GM23338 (cell line): Measurements from ENCODE around the gene ANKRD60. TPM values are rescaled to one million over a fixed set of nuclear protein-coding genes. Genes with fewer than 3 reads are reported as not detected.

Experiments
- ATAC-seq: fragments of 200-7000 bp; cut with Tn5 transposase; 3 replicates; pipeline ENCODE4 v1.9.1; 2020
- DNase-seq: peaks from one replicate; pipeline ENCODE4 v3.0.0-alpha.2; 2015; ENCODE audit warnings: low spot score
- H2AFZ ChIP-seq: fragments of 200-600 bp; sonication (generic); 2 replicates; pipeline ENCODE4 v1.8.0; 2016; ENCODE audit warnings: antibody characterized with exemption, mild to moderate bottlenecking, moderate library complexity
- H3F3A ChIP-seq: fragments of 200-600 bp; sonication (generic); replicated peaks from 2 replicates; pipeline ENCODE4 v1.8.0; 2017; ENCODE audit warnings: antibody characterized with exemption, mixed run types, low read depth
- H3K27ac ChIP-seq: fragments of 200-600 bp; sonication (generic); 2 replicates; pipeline ENCODE4 v1.6.1; 2016; ENCODE audit warnings: low read depth
- H3K27me3 ChIP-seq: fragments of 200-600 bp; sonication (generic); 2 replicates; pipeline ENCODE4 v1.8.0; 2016; ENCODE audit warnings: mild to moderate bottlenecking, mixed run types, moderate library complexity; ENCODE audit not compliant: insufficient read depth
- H3K36me3 ChIP-seq: fragments of 200-600 bp; sonication (generic); 2 replicates; pipeline ENCODE4 v1.8.0; 2016; ENCODE audit warnings: mild to moderate bottlenecking; ENCODE audit not compliant: insufficient read depth
- H3K4me1 ChIP-seq: fragments of 200-600 bp; sonication (generic); 2 replicates; pipeline ENCODE4 v1.8.0; 2016; ENCODE audit warnings: mild to moderate bottlenecking, moderate library complexity; ENCODE audit not compliant: insufficient read depth
- H3K4me2 ChIP-seq: fragments of 200-600 bp; sonication (generic); 2 replicates; pipeline ENCODE4 v1.7.1; 2017; ENCODE audit warnings: mixed run types
- H3K4me3 ChIP-seq: fragments of 200-600 bp; sonication (generic); 2 replicates; pipeline ENCODE4 v1.6.1; 2016; ENCODE audit warnings: mixed run types
- H3K79me2 ChIP-seq: fragments of 200-600 bp; sonication (generic); replicated peaks from 2 replicates; pipeline ENCODE4 v1.8.0; 2017; ENCODE audit warnings: mild to moderate bottlenecking; ENCODE audit not compliant: insufficient read depth
- H3K9me2 ChIP-seq: fragments of 200-600 bp; sonication (generic); 2 replicates; pipeline ENCODE4 v1.8.0; 2017; ENCODE audit not compliant: insufficient read depth
- H4K20me1 ChIP-seq: fragments of 200-600 bp; sonication (generic); replicated peaks from 2 replicates; pipeline ENCODE4 v1.8.0; 2017; ENCODE audit warnings: mild to moderate bottlenecking; ENCODE audit not compliant: insufficient read depth
- H3K27ac Mint-ChIP-seq: 2 replicates; pipeline ENCODE4 v1.8.0; 2020; ENCODE audit warnings: inconsistent platforms, mild to moderate bottlenecking, moderate library complexity, mixed read lengths
- H3K27me3 Mint-ChIP-seq: 3 replicates; pipeline ENCODE4 v1.8.0; 2022; ENCODE audit warnings: low read depth, mild to moderate bottlenecking, moderate library complexity, mixed read lengths, inconsistent platforms; ENCODE audit not compliant: insufficient read depth, poor library complexity
- H3K36me3 Mint-ChIP-seq: 3 replicates; pipeline ENCODE4 v1.8.0; 2021; ENCODE audit warnings: low read depth, mild to moderate bottlenecking, inconsistent platforms, moderate library complexity, mixed read lengths
- H3K4me1 Mint-ChIP-seq: 3 replicates; pipeline ENCODE4 v1.8.0; 2020; ENCODE audit warnings: mild to moderate bottlenecking, inconsistent platforms, mixed read lengths
- H3K4me3 Mint-ChIP-seq: 3 replicates; pipeline ENCODE4 v1.8.0; 2021; ENCODE audit warnings: moderate library complexity, mild to moderate bottlenecking, inconsistent platforms, mixed read lengths
- H3K9me3 Mint-ChIP-seq: 3 replicates; pipeline ENCODE4 v1.8.0; 2020; ENCODE audit warnings: moderate library complexity, mild to moderate bottlenecking, inconsistent platforms, mixed read lengths
- CREB1 ChIP-seq: fragments of 250-450 bp; sonication (Bioruptor Pico); IDR thresholded peaks from 2 replicates; pipeline ENCODE4 v1.5.0; 2020; ENCODE audit warnings: low read depth, mild to moderate bottlenecking, moderate library complexity
- EZH2 ChIP-seq: fragments of 200-600 bp; sonication (generic); IDR thresholded peaks from one replicate; pipeline ENCODE4 v1.8.0; 2017; ENCODE audit warnings: antibody characterized with exemption, mild to moderate bottlenecking, low read depth; ENCODE audit not compliant: unreplicated experiment
- EZH2phosphoT487 ChIP-seq: fragments of 200-600 bp; sonication (generic); IDR thresholded peaks from one replicate; pipeline ENCODE4 v1.8.1; 2018; ENCODE audit warnings: antibody characterized with exemption; ENCODE audit not compliant: unreplicated experiment
- JUNB ChIP-seq: IDR thresholded peaks from one replicate; pipeline ENCODE4 v1.6.1; 2016; ENCODE audit warnings: antibody characterized with exemption; ENCODE audit not compliant: unreplicated experiment
- NANOG ChIP-seq: IDR thresholded peaks from 2 replicates; pipeline ENCODE4 v1.6.1; 2016; ENCODE audit warnings: antibody characterized with exemption, borderline replicate concordance
- STAT1 ChIP-seq: IDR thresholded peaks from one replicate; pipeline ENCODE4 v1.6.1; 2016; ENCODE audit warnings: antibody characterized with exemption; ENCODE audit not compliant: unreplicated experiment
- ZNF331 ChIP-seq: fragments of 250-450 bp; sonication (Bioruptor Pico); IDR thresholded peaks from 2 replicates; pipeline ENCODE4 v1.5.0; 2020; ENCODE audit warnings: low read depth, mild to moderate bottlenecking, moderate library complexity
- polyA plus RNA-seq: library from polyadenylated mRNA; unstranded; fragments of >200 nt; fragmentation: Nextera tagmentation; extraction: Ambion mirVana; gene quantifications from 2 replicates; pipeline ENCODE4 v1.2.1, GENCODE V29; 2016
- total RNA-seq: library from RNA; depleted of rRNA; stranded (reverse); fragments of >200 nt; shearing (Covaris generic); gene quantifications from 2 replicates; pipeline ENCODE4 v1.2.3, GENCODE V29; 2014
- TF ChIP-seq, protein P1 (sequence below): fragments of 250-450 bp; sonication (Bioruptor Pico); IDR thresholded peaks from 2 replicates; pipeline ENCODE4 v1.5.0; 2020; ENCODE audit warnings: mild to moderate bottlenecking, moderate library complexity
- TF ChIP-seq, protein P2 (sequence below), 2 experiments: fragments of 200-600 bp in 1 of 2; sonication (generic) in 1 of 2; conservative IDR thresholded peaks; 2 replicates each; pipeline versions ENCODE4 v1.5.1 to v1.6.1; 2016 to 2017; ENCODE audit warnings: antibody characterized with exemption in 2 of 2, low read depth in 2 of 2, mild to moderate bottlenecking in 2 of 2, moderate library complexity in 1 of 2
- TF ChIP-seq, protein P3 (sequence below): IDR thresholded peaks from 2 replicates; pipeline ENCODE4 v1.6.1; 2016; ENCODE audit warnings: antibody characterized with exemption

The ANKRD60 gene
- total and polyA plus RNA-seq, 2 experiments from 2014 or later, result not detected

DNA sequence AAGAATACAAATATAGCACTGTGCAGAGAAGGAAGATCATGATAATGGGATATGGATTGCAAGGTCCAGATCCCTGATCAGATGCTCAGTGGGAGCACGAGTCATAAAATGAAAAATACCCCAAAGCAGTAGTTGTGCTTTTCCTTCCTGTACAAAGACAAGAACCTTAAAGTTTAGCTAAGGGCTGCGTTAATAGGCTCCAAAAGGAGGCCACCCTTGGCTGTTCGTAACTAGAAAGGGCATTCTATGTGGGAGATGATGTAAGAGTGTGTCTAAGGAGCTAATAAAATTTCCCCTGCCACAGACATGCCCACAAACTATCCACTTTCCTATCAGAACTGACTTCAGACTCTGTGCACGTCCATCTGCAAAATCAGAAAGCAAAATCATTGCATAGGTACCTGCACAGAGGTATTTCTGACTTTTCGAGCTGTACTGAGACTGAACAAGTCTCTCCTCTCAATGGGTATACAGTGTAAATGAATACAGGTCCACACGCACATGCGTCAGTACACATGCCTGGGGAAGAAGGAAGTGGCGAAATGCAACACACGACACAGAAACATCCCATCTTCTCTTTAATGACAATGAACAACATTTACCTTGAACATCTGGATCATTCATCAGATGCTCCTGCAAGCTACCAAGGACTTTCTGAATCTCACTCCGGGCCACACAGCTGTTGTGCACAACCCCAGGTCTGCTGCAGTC, 16.9 kb upstream of the ANKRD60 start (continued):
- TF ChIP-seq, protein P1, sequence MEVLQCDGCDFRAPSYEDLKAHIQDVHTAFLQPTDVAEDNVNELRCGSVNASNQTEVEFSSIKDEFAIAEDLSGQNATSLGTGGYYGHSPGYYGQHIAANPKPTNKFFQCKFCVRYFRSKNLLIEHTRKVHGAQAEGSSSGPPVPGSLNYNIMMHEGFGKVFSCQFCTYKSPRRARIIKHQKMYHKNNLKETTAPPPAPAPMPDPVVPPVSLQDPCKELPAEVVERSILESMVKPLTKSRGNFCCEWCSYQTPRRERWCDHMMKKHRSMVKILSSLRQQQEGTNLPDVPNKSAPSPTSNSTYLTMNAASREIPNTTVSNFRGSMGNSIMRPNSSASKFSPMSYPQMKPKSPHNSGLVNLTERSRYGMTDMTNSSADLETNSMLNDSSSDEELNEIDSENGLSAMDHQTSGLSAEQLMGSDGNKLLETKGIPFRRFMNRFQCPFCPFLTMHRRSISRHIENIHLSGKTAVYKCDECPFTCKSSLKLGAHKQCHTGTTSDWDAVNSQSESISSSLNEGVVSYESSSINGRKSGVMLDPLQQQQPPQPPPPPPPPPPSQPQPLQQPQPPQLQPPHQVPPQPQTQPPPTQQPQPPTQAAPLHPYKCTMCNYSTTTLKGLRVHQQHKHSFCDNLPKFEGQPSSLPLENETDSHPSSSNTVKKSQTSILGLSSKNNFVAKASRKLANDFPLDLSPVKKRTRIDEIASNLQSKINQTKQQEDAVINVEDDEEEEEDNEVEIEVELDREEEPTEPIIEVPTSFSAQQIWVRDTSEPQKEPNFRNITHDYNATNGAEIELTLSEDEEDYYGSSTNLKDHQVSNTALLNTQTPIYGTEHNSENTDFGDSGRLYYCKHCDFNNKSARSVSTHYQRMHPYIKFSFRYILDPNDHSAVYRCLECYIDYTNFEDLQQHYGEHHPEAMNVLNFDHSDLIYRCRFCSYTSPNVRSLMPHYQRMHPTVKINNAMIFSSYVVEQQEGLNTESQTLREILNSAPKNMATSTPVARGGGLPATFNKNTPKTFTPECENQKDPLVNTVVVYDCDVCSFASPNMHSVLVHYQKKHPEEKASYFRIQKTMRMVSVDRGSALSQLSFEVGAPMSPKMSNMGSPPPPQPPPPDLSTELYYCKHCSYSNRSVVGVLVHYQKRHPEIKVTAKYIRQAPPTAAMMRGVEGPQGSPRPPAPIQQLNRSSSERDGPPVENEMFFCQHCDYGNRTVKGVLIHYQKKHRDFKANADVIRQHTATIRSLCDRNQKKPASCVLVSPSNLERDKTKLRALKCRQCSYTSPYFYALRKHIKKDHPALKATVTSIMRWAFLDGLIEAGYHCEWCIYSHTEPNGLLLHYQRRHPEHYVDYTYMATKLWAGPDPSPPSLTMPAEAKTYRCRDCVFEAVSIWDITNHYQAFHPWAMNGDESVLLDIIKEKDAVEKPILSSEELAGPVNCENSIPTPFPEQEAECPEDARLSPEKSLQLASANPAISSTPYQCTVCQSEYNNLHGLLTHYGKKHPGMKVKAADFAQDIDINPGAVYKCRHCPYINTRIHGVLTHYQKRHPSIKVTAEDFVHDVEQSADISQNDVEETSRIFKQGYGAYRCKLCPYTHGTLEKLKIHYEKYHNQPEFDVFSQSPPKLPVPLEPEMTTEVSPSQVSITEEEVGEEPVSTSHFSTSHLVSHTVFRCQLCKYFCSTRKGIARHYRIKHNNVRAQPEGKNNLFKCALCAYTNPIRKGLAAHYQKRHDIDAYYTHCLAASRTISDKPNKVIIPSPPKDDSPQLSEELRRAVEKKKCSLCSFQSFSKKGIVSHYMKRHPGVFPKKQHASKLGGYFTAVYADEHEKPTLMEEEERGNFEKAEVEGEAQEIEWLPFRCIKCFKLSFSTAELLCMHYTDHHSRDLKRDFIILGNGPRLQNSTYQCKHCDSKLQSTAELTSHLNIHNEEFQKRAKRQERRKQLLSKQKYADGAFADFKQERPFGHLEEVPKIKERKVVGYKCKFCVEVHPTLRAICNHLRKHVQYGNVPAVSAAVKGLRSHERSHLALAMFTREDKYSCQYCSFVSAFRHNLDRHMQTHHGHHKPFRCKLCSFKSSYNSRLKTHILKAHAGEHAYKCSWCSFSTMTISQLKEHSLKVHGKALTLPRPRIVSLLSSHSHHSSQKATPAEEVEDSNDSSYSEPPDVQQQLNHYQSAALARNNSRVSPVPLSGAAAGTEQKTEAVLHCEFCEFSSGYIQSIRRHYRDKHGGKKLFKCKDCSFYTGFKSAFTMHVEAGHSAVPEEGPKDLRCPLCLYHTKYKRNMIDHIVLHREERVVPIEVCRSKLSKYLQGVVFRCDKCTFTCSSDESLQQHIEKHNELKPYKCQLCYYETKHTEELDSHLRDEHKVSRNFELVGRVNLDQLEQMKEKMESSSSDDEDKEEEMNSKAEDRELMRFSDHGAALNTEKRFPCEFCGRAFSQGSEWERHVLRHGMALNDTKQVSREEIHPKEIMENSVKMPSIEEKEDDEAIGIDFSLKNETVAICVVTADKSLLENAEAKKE, result no peak
- no peak for TF ChIP-seq CREB1 (CRISPR knock-in tag)
- TF ChIP-seq, protein P2, sequence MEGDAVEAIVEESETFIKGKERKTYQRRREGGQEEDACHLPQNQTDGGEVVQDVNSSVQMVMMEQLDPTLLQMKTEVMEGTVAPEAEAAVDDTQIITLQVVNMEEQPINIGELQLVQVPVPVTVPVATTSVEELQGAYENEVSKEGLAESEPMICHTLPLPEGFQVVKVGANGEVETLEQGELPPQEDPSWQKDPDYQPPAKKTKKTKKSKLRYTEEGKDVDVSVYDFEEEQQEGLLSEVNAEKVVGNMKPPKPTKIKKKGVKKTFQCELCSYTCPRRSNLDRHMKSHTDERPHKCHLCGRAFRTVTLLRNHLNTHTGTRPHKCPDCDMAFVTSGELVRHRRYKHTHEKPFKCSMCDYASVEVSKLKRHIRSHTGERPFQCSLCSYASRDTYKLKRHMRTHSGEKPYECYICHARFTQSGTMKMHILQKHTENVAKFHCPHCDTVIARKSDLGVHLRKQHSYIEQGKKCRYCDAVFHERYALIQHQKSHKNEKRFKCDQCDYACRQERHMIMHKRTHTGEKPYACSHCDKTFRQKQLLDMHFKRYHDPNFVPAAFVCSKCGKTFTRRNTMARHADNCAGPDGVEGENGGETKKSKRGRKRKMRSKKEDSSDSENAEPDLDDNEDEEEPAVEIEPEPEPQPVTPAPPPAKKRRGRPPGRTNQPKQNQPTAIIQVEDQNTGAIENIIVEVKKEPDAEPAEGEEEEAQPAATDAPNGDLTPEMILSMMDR (conservative IDR thresholded peaks at IDR 0.05; ENCODE audit: low read depth in 2 of 2), result no peak
- TF ChIP-seq JUNB, result no peak
- no peak for TF ChIP-seq EZH2phosphoT487

DNA sequence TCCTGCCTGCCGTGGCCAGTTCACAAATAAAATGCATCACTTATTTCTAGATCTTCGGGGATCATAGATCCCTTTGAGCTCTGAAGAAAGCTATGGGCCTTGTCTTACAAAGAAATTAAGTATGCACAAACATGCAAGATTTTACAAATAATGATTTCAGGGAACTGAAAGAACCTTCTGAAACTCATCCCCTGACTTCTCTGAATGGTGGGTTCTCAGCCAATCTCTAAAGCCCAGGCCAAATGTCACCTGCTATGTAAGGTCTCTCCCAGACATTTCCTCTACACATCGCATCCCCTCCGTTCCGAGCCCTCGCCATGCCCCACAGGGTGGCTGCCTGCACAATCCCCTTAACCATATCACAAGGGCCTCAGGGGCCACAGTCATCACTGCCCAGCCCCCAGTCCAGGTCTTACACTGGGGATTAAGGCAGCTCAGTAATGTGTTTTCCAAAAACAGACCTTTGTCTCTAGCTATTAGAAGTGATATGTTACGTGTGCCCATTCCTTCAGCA, 16.1 kb upstream of the ANKRD60 start:
- H3K27ac Mint-ChIP-seq, result no peak overlapping the region
- H3K9me2 ChIP-seq, result no peaks in the 10 kb centered on the region
- ATAC-seq (no peak), DNase-seq (no peak)
- no peak overlapping the region for H2AFZ ChIP-seq
- no peak overlapping the region for H3K27ac ChIP-seq
- H3K4me3 ChIP-seq, result no peak overlapping the region
- peaks cover 4% of the 10 kb centered on the region for H3K36me3 ChIP-seq
- no peak overlapping the region for H3K4me2 ChIP-seq
- no peaks in the 10 kb centered on the region for H3F3A ChIP-seq
- no peaks in the 10 kb centered on the region for H3K27me3 ChIP-seq
- no peaks in the 10 kb centered on the region for H4K20me1 ChIP-seq
- peaks cover 3% of the 10 kb centered on the region for H3K27me3 Mint-ChIP-seq
- no peaks in the 10 kb centered on the region for H3K4me1 ChIP-seq
- H3K4me3 Mint-ChIP-seq, result no peak overlapping the region
- H3K9me3 Mint-ChIP-seq, result no peaks in the 10 kb centered on the region
- H3K79me2 ChIP-seq, result no peaks in the 10 kb centered on the region
- peaks cover 35% of the 10 kb centered on the region for H3K36me3 Mint-ChIP-seq
- peaks cover 11% of the 10 kb centered on the region; the same call in 2 of the 3 replicates for H3K4me1 Mint-ChIP-seq
- TF ChIP-seq EZH2 (no peak), STAT1 (no peak), ZNF331 (CRISPR knock-in tag) (no peak), NANOG (no peak), JUNB (no peak), CREB1 (CRISPR knock-in tag) (no peak)
- TF ChIP-seq, protein P3, sequence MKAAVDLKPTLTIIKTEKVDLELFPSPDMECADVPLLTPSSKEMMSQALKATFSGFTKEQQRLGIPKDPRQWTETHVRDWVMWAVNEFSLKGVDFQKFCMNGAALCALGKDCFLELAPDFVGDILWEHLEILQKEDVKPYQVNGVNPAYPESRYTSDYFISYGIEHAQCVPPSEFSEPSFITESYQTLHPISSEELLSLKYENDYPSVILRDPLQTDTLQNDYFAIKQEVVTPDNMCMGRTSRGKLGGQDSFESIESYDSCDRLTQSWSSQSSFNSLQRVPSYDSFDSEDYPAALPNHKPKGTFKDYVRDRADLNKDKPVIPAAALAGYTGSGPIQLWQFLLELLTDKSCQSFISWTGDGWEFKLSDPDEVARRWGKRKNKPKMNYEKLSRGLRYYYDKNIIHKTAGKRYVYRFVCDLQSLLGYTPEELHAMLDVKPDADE, result no peak
